ENCODE results near the gene FOXP1.

The FOXP1 gene

DNA sequence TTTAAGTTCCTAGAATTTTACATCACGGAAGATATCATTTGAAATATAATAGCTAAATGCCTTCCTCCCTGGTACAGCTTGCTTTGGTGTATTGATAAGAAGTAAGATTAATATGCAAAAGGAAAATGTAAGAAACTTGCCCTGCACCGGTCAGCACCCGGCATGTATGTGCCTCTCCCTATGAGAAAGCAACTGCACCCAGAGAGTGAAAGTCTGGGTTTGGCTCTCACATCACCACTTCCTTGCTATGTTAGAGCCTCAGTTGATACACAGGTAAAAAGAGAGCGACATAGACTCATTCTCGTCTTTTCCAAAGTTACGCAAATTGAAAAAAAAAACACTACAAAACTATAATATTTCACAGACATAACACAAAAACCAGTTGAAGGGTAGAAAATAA, 96.7 kb downstream of the FOXP1 start:
- Histone ChIP-seq H3K79me2 (ENCODE audit: control insufficient read depth, insufficient read depth, low read length, unreplicated experiment) (no peaks in the 10 kb centered on the region), H3K36me3 (ENCODE audit: insufficient read depth, low read length) (peaks cover 9% of the 10 kb centered on the region; the same call in 1 of the 2 replicates), H3K4me3 (ENCODE audit: low read depth, low read length) (no peak overlapping the region), H3K4me1 (ENCODE audit: control insufficient read depth, insufficient read depth, low read length, unreplicated experiment) (no peaks in the 10 kb centered on the region), H2AFZ (ENCODE audit: low read length, unreplicated experiment) (no peak overlapping the region), H3K27ac (ENCODE audit: low read depth, low read length) (no peak overlapping the region), H3K27me3 (ENCODE audit: insufficient read depth, low read length) (no peaks in the 10 kb centered on the region)

DNA sequence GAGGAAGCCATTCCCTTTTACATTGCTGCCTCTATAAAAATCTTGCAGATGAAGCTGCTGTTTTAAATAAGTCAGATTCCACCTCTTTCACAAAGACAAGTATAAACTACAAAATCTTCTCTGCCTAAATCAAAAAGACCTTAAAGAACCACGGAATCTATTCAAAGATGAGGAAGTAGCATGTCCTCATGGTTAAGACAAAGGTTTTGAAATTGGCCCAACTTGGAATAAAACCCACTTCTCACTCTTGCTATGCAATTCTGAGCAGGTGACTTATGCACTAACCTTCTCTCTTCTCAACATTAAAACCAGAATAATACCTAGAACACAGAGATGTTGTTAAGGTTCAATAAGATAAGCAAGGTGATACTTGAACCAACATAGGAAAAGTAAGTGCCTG, 97.6 kb downstream of the FOXP1 start:
- Histone ChIP-seq H3K36me3 (ENCODE audit: insufficient read depth, low read length) (no peaks in the 10 kb centered on the region; the same call in 1 of the 2 replicates), H3K27me3 (ENCODE audit: insufficient read depth, low read length) (no peaks in the 10 kb centered on the region), H2AFZ (ENCODE audit: low read length, unreplicated experiment) (no peak overlapping the region), H3K4me3 (ENCODE audit: low read depth, low read length) (no peak overlapping the region), H3K4me1 (ENCODE audit: control insufficient read depth, insufficient read depth, low read length, unreplicated experiment) (no peaks in the 10 kb centered on the region), H3K27ac (ENCODE audit: low read depth, low read length) (no peak overlapping the region), H3K79me2 (ENCODE audit: control insufficient read depth, insufficient read depth, low read length, unreplicated experiment) (no peaks in the 10 kb centered on the region)

DNA sequence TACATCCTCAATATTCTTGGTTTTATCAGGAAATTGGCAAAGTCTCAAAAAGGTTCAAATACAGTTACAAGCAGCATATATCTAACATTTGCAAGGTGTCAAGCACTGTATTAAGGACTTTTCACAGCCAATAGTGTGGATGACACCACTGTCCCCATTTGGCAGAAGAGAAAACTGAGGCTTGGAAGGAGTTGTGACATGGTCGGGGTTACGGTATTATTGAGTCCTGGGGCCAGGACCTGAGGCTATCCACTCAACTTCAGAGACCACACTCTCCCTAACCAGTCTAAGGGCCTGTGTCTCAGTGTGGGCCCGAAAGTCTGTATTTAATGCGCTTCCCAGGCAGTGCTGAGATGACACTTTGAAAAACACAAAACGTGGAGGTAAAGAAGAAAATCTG, 99.1 kb downstream of the FOXP1 start:
- Histone ChIP-seq H3K4me1 (ENCODE audit: control insufficient read depth, insufficient read depth, low read length, unreplicated experiment) (no peaks in the 10 kb centered on the region), H2AFZ (ENCODE audit: low read length, unreplicated experiment) (no peak overlapping the region), H3K27ac (ENCODE audit: low read depth, low read length) (no peak overlapping the region), H3K4me3 (ENCODE audit: low read depth, low read length) (no peak overlapping the region), H3K27me3 (ENCODE audit: insufficient read depth, low read length) (no peaks in the 10 kb centered on the region), H3K36me3 (ENCODE audit: insufficient read depth, low read length) (no peaks in the 10 kb centered on the region), H3K79me2 (ENCODE audit: control insufficient read depth, insufficient read depth, low read length, unreplicated experiment) (no peaks in the 10 kb centered on the region)

DNA sequence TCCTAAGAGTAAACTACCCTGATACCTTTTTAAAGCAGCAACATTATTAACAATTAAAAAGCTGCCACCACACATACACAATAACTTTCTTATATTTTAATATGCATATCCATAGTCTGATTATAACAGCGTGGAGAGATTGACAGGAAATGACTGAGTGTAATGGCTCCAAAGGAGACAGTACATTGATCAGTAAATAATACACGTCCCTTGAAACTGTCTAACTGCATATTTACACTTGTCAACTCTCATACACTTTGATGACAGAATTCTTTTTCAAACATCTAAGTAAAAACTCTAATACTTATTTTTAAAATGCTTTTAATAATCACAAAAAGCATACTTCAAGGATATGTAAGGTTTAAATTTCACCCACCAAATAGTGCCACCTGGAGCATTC, 99.5 kb downstream of the FOXP1 start:
- Histone ChIP-seq H3K4me3 (ENCODE audit: low read depth, low read length) (no peak overlapping the region), H2AFZ (ENCODE audit: low read length, unreplicated experiment) (no peak overlapping the region), H3K27ac (ENCODE audit: low read depth, low read length) (no peak overlapping the region), H3K36me3 (ENCODE audit: insufficient read depth, low read length) (no peaks in the 10 kb centered on the region), H3K27me3 (ENCODE audit: insufficient read depth, low read length) (no peaks in the 10 kb centered on the region), H3K79me2 (ENCODE audit: control insufficient read depth, insufficient read depth, low read length, unreplicated experiment) (no peaks in the 10 kb centered on the region), H3K4me1 (ENCODE audit: control insufficient read depth, insufficient read depth, low read length, unreplicated experiment) (no peaks in the 10 kb centered on the region)

DNA sequence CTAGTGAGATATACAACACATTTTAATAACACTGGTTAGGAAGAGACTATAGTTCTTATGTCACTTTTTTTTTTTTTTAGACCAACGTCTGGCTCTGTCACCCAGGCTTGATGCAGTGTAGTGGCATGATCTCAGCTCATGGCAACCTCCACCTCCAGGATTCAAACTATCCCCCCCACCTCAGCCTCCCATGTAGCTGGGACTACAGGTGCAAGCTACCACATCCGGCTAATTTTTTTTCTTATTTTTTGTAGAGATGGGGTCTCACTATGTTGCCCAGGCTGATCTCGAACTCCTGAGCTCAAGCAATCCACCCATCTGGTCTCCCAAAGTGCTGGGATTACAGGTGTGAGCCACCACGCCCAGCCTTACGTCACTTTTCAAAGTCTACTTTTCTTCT, 100.8 kb downstream of the FOXP1 start:
- Histone ChIP-seq H3K79me2 (ENCODE audit: control insufficient read depth, insufficient read depth, low read length, unreplicated experiment) (no peaks in the 10 kb centered on the region), H2AFZ (ENCODE audit: low read length, unreplicated experiment) (no peak overlapping the region), H3K27me3 (ENCODE audit: insufficient read depth, low read length) (no peaks in the 10 kb centered on the region), H3K4me1 (ENCODE audit: control insufficient read depth, insufficient read depth, low read length, unreplicated experiment) (no peaks in the 10 kb centered on the region), H3K27ac (ENCODE audit: low read depth, low read length) (no peak overlapping the region), H3K4me3 (ENCODE audit: low read depth, low read length) (no peak overlapping the region), H3K36me3 (ENCODE audit: insufficient read depth, low read length) (no peaks in the 10 kb centered on the region)

DNA sequence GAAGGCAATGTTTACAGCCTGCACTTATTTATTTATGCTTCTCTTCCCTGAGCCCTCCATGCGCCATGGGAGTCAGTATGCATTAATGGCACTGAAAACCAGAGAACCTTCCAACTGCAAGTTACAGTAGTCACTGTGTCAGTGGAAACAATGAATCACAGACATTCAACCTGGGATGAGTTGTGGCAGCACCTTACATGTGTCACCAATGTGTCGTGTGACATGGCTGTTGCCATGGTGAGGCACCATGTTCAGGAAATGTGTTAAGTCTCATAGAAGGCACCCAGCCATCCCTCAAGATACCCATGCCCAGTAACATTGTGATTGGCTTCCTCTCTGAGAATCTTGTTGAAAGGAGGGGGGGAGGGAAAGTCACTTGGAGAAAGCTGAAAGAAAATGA, 105.0 kb downstream of the FOXP1 start:
- no peaks in the 10 kb centered on the region for H3K36me3 ChIP-seq (ENCODE audit: insufficient read depth, low read length)
- no peaks in the 10 kb centered on the region for H3K79me2 ChIP-seq (ENCODE audit: control insufficient read depth, insufficient read depth, low read length, unreplicated experiment)
- no peaks in the 10 kb centered on the region for H3K27me3 ChIP-seq (ENCODE audit: insufficient read depth, low read length)
- no peak overlapping the region for H3K4me3 ChIP-seq (ENCODE audit: low read depth, low read length)
- no peak overlapping the region for H2AFZ ChIP-seq (ENCODE audit: low read length, unreplicated experiment)
- no peak overlapping the region for H3K27ac ChIP-seq (ENCODE audit: low read depth, low read length)
- H3K4me1 ChIP-seq (ENCODE audit: control insufficient read depth, insufficient read depth, low read length, unreplicated experiment) = no peaks in the 10 kb centered on the region

DNA sequence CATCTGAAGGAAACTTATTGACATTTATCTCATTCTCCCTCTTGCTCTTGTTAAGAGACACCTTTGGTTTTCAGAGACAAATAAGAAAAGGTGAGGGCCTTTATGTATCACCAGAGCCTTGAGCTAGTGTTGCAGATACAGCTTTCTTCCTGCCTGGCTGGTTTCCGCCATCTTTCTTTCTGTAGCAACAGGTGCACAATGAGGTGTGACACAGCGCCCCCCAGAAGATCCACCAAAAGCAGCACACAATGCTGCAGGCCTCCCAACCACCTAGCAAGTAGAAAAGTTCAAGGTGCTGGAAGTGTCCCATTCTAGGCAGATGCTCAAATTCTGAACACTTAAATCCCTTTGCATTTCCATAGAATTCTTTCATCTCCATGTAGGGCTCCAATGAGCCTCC, 106.6 kb downstream of the FOXP1 start:
- no peaks in the 10 kb centered on the region for H3K36me3 ChIP-seq (ENCODE audit: insufficient read depth, low read length)
- H3K79me2 ChIP-seq (ENCODE audit: control insufficient read depth, insufficient read depth, low read length, unreplicated experiment) = no peaks in the 10 kb centered on the region
- H3K27me3 ChIP-seq (ENCODE audit: insufficient read depth, low read length) = no peaks in the 10 kb centered on the region
- no peak overlapping the region for H2AFZ ChIP-seq (ENCODE audit: low read length, unreplicated experiment)
- no peak overlapping the region for H3K4me3 ChIP-seq (ENCODE audit: low read depth, low read length)
- no peaks in the 10 kb centered on the region for H3K4me1 ChIP-seq (ENCODE audit: control insufficient read depth, insufficient read depth, low read length, unreplicated experiment)
- H3K27ac ChIP-seq (ENCODE audit: low read depth, low read length) = no peak overlapping the region

DNA sequence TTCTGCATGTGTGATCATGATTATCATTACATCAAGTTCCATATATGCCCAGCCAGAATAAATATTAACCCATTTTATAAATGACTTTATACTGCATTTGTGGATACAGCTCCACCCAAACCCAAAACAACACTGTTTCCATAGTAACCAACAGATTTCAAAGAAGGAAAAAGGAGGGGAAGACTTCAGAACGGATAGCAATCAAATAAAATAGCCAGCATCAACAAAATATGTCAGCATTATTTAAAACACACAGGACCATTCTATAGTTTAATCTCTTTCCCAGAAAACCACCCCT, 114.4 kb downstream of the FOXP1 start:
- Histone ChIP-seq H3K27me3 (ENCODE audit: insufficient read depth, low read length) (no peaks in the 10 kb centered on the region), H3K79me2 (ENCODE audit: control insufficient read depth, insufficient read depth, low read length, unreplicated experiment) (no peaks in the 10 kb centered on the region), H3K36me3 (ENCODE audit: insufficient read depth, low read length) (no peaks in the 10 kb centered on the region), H3K4me1 (ENCODE audit: control insufficient read depth, insufficient read depth, low read length, unreplicated experiment) (peaks cover 4% of the 10 kb centered on the region), H3K4me3 (ENCODE audit: low read depth, low read length) (no peak overlapping the region), H3K27ac (ENCODE audit: low read depth, low read length) (no peak overlapping the region), H2AFZ (ENCODE audit: low read length, unreplicated experiment) (no peak overlapping the region)

DNA sequence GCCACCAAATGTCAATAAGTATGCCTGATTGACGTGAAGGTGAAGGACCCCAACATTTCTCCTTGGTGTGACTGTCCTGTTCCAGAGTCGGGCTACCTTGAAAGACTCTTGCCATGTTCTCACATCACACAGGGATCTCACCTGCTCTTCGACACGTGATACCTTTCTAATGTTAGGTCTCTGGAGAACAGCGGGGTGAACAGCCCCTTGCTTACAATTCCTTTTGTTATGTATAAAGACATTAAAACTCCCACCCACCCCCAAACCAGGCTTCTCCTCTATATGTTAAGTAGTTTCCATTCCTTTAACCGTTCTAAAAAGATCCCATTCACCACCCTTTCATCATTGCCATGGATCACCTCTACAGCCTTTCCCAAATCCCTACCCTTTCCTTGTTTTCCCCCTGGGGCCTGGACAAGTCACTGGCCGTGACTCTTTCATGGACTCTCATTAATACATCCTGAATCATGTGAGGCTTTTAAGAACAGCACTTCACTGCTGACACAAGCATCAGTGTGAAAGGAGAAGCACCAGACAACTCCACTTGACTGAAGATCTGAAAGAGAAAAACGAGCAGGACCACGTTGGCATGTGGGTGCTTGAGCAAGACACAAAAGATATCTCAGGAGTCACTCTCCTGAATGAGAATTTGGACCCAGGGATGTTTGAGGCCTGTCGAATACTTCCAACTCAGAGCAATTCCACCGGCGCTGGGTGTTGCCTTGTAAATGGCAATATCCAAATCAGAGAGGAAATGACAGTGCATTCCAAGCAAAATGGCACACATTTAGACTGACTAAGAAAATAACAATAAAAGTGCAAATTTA, 115.0 kb downstream of the FOXP1 start:
- Histone ChIP-seq H3K79me2 (ENCODE audit: control insufficient read depth, insufficient read depth, low read length, unreplicated experiment) (no peaks in the 10 kb centered on the region), H3K27ac (ENCODE audit: low read depth, low read length) (no peak overlapping the region), H3K4me3 (ENCODE audit: low read depth, low read length) (no peak overlapping the region), H2AFZ (ENCODE audit: low read length, unreplicated experiment) (no peak overlapping the region), H3K36me3 (ENCODE audit: insufficient read depth, low read length) (no peaks in the 10 kb centered on the region), H3K4me1 (ENCODE audit: control insufficient read depth, insufficient read depth, low read length, unreplicated experiment) (peaks cover 4% of the 10 kb centered on the region), H3K27me3 (ENCODE audit: insufficient read depth, low read length) (no peaks in the 10 kb centered on the region)

DNA sequence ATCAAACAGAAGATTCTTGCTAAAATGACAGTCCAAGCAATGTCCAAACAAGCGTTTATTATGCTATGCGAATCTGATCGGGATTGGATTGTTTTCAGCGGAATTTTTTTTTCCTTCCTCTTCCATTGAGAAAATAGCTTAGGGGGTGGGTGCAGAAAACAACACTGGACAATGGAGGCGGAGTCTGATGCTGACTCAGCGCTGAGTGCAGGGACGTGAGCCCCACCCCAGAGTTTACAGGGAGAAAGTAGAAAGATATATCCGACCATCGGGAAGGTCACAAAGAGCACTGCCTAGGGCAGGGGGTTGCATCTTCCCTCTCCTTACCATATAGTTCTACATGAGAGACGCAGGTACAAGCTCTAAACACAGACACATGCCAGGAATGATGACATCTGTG, 117.0 kb downstream of the FOXP1 start:
- Histone ChIP-seq H3K27ac (ENCODE audit: low read depth, low read length) (no peak overlapping the region), H3K79me2 (ENCODE audit: control insufficient read depth, insufficient read depth, low read length, unreplicated experiment) (no peaks in the 10 kb centered on the region), H3K27me3 (ENCODE audit: insufficient read depth, low read length) (no peaks in the 10 kb centered on the region), H3K36me3 (ENCODE audit: insufficient read depth, low read length) (no peaks in the 10 kb centered on the region), H3K4me3 (ENCODE audit: low read depth, low read length) (no peak overlapping the region), H3K4me1 (ENCODE audit: control insufficient read depth, insufficient read depth, low read length, unreplicated experiment) (peaks cover 13% of the 10 kb centered on the region), H2AFZ (ENCODE audit: low read length, unreplicated experiment) (no peak overlapping the region)

DNA sequence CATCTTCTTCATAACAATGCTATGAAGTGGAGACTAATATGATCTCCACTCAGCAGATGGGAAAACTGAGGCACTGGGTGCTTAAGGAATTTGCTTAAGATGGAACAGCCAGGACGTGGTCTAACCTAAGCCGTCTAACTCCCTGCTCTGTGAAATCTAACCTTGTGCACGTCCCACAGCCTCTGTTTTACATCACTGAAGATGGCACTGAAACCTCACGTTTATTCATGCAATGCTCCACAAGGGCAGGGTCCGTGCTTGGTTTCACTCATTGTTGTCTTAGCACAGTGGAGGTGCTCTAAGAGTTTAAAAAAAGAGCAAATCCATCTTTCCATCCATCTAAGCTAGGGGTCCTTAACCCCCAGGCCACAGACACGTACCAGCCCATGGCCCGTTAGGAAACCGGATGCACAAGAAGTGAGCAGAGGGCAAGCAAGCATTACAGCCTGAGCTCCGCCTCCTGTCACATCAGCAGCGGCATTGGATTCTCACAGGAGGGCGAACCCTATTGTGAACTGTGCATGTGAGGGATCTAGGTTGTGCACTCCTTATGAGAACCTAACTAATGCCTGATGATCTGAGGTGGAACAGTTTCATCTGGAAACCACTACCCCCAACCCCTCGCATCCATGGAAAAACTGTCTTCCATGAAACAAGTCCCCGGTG, 118.0 kb downstream of the FOXP1 start:
- no peak overlapping the region for H2AFZ ChIP-seq (ENCODE audit: low read length, unreplicated experiment)
- H3K4me1 ChIP-seq (ENCODE audit: control insufficient read depth, insufficient read depth, low read length, unreplicated experiment) = peaks cover 13% of the 10 kb centered on the region
- H3K4me3 ChIP-seq (ENCODE audit: low read depth, low read length) = no peak overlapping the region
- H3K36me3 ChIP-seq (ENCODE audit: insufficient read depth, low read length) = no peaks in the 10 kb centered on the region
- no peak overlapping the region for H3K27ac ChIP-seq (ENCODE audit: low read depth, low read length)
- H3K27me3 ChIP-seq (ENCODE audit: insufficient read depth, low read length) = no peaks in the 10 kb centered on the region
- no peaks in the 10 kb centered on the region for H3K79me2 ChIP-seq (ENCODE audit: control insufficient read depth, insufficient read depth, low read length, unreplicated experiment)
